GM18519 (cell line): ENCODE results near the gene TERB1.

Source experiments
- ATAC-seq: cut with Tn5 transposase; IDR thresholded peaks from one replicate; pipeline ENCODE4 v1.9.1; 2021; ENCODE audit warnings: mild to moderate bottlenecking, moderate library complexity; ENCODE audit not compliant: unreplicated experiment, low FRiP score

The TERB1 gene, protein sequence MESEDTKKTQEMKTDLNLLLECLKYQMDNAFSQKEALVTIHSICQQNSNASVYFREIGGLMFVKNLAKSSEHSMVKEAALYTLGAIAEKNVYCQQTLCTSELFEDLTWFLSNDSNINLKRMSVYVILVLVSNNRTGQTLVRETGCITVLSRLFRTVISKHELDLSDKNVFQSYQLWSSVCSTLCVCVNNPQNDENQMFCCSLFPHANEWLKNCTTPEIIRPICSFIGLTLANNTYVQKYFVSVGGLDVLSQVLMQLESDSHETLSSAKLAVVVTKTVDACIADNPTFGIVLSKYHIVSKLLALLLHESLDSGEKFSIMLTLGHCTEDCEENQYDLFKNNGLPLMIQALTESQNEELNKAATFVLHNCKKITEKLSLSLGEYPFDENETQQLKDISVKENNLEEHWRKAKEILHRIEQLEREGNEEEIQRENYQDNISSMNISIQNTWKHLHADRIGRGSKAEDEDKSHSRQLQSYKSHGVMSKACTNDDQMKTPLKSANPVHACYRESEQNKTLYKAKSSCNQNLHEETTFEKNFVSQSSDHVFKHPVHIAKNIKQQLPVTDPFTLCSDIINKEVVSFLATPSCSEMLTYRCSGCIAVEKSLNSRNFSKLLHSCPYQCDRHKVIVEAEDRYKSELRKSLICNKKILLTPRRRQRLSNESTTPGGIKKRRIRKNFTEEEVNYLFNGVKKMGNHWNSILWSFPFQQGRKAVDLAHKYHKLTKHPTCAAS

GRCh38 chr16:66801320-66802105, at the start of gene TERB1:
TSS of gene TERB1 (minus strand) at chr16:66801584. CDS start at chr16:66796798, 4,786 bp downstream.
- ATAC-seq = no peak

DNA sequence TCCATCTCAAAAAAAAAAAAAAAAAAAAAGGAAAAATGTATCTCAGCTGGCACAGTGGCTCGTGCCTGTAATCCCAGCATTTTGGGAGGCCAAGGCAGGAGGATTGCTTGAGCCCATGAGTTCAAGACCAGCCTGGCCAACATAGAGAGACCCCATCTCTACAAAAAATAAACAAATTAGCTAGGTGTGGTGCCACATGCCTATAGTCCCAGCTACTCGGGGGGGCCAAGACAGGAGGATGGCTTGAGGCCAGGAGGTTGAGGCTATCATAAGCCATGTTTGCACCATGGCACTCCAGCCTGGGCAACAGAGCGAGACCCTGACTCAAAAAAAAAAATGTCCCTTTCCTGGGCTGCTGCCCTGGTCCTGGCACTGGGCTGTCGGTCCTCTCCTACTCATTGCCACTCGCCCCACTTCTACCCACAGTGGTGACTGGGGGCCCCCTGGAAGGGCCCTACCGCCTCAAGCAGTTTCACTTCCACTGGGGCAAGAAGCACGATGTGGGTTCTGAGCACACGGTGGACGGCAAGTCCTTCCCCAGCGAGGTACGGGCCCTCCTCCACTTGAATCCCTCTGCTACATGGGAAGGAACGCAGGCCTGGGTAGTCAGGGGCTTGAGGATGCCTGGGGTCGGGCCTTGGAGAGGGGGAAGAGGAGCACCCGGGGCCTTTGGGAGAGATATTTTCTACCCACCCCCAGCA, 48.9 kb upstream of the TERB1 start:
- ATAC-seq = no peak

- no peak for ATAC-seq
Observed at GRCh38 chr16:66849549-66849948, 48.2 kb upstream of the TERB1 start.

GRCh38 chr16:66849021-66849420, 47.6 kb upstream of the TERB1 start:
- no peak for ATAC-seq

DNA sequence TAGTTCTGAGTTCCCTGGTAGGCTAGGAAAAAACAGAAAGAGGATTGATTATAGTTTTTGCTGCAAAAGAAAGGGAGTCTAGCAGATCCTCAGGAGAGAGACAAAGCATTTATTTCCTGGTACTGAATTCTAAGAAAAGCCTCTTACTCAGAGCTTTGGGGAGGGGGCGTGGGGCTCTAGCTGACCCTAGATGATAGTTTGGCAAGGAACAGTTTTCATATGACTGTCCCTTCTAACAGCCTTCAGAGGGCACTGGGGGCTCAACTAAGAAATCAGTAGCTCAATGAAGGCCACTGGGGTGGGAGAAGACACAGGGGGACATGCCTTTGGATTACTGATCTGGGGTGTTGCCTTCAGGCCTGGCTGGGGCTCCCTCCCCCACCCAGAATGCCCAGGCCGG, 46.8 kb upstream of the TERB1 start:
- ATAC-seq = no peak

- ATAC-seq = no peak
Observed at GRCh38 chr16:66847533-66848067, 46.2 kb upstream of the TERB1 start.

- ATAC-seq = no peak
Observed at GRCh38 chr16:66846831-66847230, 45.4 kb upstream of the TERB1 start.

DNA sequence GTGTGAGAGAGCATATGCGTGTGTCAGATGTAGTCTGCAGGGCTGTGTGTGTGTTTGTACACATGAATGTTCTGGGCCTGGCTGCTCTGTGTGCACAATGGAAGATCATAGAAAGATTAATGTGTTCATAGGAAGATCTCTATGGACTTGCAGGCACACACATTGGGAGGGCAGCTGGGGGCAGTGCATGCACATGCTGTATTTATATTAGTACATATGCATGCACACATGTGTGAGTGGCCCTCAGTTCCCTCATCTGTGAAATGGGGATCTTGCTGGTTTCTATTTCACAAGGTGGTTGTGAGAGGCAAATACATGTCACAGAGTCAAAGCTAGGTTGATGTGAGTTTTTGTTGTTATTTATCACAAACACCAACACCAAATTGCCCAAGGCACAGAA, 44.9 kb upstream of the TERB1 start:
- ATAC-seq = no peak

DNA sequence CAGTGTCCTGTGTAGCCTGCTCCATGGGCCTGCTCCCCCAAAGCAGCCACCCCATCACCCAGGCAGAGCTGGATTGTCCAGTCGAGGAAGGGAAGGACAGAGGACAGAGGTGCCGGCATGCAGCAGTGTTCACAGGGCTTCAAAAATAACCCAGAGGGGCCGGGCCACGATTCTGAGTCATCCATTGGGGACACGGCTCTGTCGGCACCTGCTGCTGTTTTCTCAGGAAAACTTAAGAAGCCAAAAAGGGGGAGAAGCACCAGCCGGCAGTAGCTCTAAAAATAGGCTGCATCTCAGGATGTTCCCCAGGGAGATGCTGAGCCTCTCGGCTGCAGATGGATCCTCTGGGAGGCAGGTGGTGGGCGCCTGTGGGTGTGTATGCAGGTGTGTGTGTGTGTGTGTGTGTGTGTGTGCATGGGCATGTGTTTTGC, 44.4 kb upstream of the TERB1 start:
- ATAC-seq = no peak

DNA sequence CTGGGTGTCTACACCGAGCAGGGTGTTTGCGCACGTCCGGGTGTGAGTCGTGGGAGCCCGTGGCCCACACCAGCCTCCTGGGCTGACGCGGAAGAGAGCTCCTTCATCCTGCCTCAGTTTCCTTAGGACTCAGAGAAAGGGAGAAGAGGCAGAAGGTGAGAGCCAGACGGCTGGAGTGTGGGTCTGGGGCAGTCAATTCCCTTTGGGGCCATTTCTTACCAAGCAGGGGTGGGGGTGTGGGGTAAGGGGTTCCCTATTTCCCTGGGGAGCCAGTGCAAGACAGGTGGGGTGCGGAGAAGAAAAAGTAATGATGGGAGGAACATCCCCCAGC, 43.7 kb upstream of the TERB1 start:
- ATAC-seq = no peak

DNA sequence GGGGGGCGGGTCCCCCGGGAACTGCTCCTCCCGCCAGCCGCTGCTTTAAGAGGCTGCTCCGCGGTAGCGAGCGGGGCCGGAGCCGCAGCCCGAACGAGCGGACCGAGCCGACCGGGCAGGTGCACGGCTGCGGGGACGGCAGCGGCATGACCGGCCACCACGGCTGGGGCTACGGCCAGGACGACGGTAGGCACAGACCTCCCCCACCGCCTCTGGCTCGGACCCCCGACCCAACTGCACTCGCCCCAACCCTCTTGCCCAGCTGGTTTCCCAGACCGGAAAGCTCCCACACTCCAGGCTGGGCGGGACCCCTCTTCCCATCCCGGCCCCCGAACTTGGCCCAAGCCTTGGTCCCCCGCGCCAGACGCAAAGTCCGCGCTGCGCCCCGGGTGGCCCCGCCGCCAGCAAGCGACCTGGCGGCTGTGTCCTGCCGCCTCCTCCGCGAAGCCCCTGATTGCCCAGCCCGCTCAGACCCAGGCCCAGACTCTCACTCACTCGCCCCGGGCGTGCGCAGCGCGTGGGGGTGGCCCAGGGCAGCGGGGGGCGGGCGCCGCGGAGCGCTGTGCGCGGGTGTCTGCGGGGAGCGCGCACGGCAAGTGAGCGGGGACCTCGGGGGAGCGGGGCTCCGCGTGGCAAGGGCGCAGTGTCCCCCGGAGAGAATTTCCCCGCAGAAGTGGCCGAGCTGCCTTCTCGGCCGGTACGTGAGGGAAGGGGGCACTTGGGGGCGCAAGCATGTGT, 43.1 kb upstream of the TERB1 start, which contains the start of gene CA7:
Gene CA7 (plus strand): TSS at position 73 of the 738 bp plus-strand sequence. CDS start 74 bp downstream, at position 147.
- no peak for ATAC-seq

GRCh38 chr16:66844009-66844341, 42.6 kb upstream of the TERB1 start:
- no peak for ATAC-seq

GRCh38 chr16:66843191-66843590, 41.8 kb upstream of the TERB1 start:
- ATAC-seq = no peak

DNA sequence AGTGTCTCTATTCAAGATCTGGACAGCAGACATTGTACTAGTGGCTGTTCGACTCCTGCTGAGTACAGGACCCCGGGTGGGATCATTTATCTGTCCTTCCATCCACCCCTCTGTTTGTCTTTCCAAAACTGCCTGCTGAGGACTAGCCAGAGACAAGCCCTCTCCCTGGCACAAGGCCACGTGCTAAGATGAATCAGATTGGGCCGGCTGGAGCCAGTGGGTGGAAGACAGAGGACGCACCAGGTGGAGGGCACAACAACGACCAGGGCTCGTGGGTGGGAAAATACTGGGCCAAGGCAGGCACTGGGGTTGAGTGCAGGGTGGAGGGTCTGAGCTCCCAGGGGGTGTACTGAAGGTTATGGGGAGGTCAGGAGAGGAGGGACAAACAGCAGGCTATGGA, 41.4 kb upstream of the TERB1 start:
- no peak for ATAC-seq

DNA sequence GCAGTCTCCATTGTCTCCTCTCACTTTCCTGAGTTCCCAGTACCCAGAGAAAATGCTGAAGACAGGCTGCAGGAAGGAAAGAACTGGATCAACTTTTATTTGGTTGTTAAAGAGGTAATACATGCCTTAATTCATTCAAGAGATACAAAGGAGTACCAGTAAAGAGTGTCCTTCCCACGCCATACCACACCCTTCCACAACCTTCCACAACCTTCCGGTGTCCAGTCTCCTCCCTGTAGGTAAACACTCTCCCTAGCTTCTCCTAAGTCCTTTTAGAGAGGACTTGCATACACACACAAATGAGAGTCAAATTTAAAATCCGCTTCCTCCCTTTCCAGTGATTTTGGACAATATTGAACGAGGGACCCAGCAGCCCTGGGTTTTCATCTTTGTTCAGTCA, 40.0 kb upstream of the TERB1 start:
- no peak for ATAC-seq

- no peak for ATAC-seq
Observed at GRCh38 chr16:66840883-66841282, 39.5 kb upstream of the TERB1 start.

DNA sequence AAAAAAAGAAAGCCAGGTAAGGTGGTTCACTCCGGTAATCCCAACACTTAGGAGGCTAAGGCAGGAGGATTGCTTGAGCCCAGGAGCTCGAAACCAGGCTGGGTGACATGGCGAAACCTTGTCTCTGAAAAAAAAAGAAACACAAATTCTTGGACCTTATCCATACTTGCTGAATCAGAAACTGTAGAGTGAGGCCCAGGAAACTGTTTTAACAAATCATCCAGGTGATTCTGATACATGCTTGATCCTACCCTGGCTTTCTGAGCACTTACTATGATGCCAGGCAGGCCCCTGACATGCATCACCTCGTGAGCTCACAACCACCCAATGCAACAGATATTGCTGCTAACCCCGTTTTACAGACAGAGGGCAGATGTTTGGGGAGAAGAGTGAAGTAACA, 33.4 kb upstream of the TERB1 start:
- no peak for ATAC-seq

DNA sequence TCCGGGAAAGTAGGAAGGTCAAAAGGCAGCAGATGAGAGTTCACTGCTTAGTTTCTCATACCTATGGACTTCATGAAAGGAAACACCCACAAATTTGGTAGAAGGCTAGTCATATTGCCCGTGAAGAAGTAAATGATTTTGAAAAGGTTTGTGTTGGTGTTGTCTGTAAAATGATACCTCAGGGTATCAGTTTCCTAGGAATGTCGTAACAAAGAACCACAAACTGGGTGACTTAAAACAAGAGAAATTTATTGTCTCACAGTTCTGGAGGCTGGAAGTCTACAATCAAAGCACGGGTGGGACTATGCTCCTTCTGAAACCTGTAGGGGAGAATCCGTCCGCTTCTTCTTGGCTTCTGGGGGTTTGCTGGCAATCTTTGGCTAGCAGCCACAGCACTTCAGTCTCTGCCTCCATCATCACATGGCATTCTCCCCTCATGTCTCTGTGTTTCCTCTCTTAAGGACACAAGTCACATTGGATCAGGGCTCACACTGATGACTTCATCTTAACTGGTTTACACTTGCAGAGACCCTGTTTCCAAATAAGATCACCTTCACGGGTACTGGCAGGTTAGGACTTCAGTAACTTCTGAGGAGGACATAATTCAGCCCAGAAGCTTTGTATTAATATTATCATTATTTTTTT, 31.4 kb upstream of the TERB1 start:
- no peak for ATAC-seq

GRCh38 chr16:66832190-66832589, 30.8 kb upstream of the TERB1 start:
- ATAC-seq = no peak
